Adrenal gland (tissue), 5 donors: ENCODE data around the gene NBAS.

Experiments
- CTCF ChIP-seq, 6 experiments: fragments of 450-650 bp in 4 of 6; fragments of 200-600 bp in 2 of 6; sonication (generic) in 1 of 6; IDR thresholded peaks; 1 replicate in 5 of 6; 2 replicates in 1 of 6; pipeline versions ENCODE4 v1.5.1 to v1.8.0; 2016 to 2021; ENCODE audit warnings: antibody characterized with exemption in 6 of 6, mild to moderate bottlenecking in 2 of 6, moderate library complexity in 1 of 6
- POLR2A ChIP-seq, 2 donors: fragments of 450-650 bp; IDR thresholded peaks; one replicate each; pipeline ENCODE4 v1.6.1; 2017; ENCODE audit warnings: antibody characterized with exemption in 2 of 2, mild to moderate bottlenecking in 2 of 2, moderate library complexity in 1 of 2
- donor health status: DM: no; HTN: no; CAD: no.

- no peak for TF ChIP-seq CTCF (IDR thresholded peaks at IDR 0.05)
- TF ChIP-seq POLR2A (IDR thresholded peaks at IDR 0.05) = no peak
Observed at GRCh38 chr2:15596350-15596749, 35.2 kb upstream of the NBAS start.
